HEK293T (cell line): Measurements from ENCODE around the gene DGKA.

ENCODE experiments used
- SP1 ChIP-seq: fragments of 450-650 bp; IDR thresholded peaks from 2 replicates; pipeline ENCODE4 v1.6.1; 2017
- ZNF384 ChIP-seq: fragments of 450-650 bp; IDR thresholded peaks from 2 replicates; pipeline ENCODE4 v1.6.1; 2016

DNA sequence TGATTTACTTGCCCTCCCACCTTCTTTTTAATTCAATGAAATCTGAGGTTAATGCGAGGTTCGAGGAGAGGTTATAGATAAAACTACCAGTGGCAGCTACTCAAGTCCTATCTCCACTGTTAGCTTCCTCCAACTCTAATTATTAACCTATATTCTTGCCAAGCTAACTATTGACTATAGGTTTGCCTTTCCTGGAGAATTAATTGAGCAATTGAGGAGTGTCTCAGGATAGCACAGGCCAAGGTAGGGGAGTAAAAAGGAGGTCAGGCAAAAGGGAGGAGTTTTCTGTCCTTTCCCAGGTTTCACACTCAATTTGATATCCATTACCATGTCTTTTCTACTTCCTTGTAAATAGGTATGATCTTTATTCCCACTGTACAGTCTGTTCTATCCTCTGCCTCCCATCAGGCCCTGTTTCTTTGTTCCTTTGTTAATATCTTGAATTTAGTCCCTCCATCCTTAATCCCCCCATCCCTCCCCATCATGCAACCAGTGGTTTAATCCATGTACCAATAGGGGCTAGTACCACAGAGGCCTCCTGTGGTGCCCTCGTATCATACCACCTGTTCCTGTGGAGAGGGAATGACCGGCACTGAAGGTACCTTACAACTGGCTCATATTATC lies 62.4 kb downstream of the DGKA start:
- TF ChIP-seq SP1 (no peak), ZNF384 (no peak)
